SK-N-SH (cell line): ENCODE measurements around the gene TMEM176B. TPM values are rescaled to one million over a fixed set of nuclear protein-coding genes. Genes with fewer than 3 reads are reported as not detected.

ENCODE experiments used
- CTCF ChIA-PET: fragments of 300-600, 350-600 bp; formaldehyde crosslinking; extraction: SDS; loops from one replicate; lab custom pipeline; 2021; lab: Yijun Ruan, JAX
- POLR2A ChIA-PET: fragments of 350-600 bp; sonication (Branson Sonifier 250); formaldehyde crosslinking; extraction: SDS; loops from one replicate; lab custom pipeline; 2020; ENCODE audit warnings: antibody characterized with exemption, inconsistent platforms; lab: Yijun Ruan, JAX
- DNase-seq: peaks from one replicate; pipeline ENCODE4 v3.0.0; 2012
- H2AFZ ChIP-seq: fragments of 200-600 bp; sonication (generic); 2 replicates; pipeline ENCODE4 v1.8.1; 2016; ENCODE audit warnings: antibody characterized with exemption, mild to moderate bottlenecking, low read depth
- H3F3A ChIP-seq: fragments of 200-600 bp; sonication (generic); replicated peaks from 2 replicates; pipeline ENCODE3; 2016; ENCODE audit warnings: antibody characterized with exemption, mild to moderate bottlenecking; ENCODE audit not compliant: insufficient read depth
- H3K27ac ChIP-seq, 2 experiments: fragments of 200-500 bp in 1 of 2; fragments of 200-600 bp in 1 of 2; sonication (Bioruptor generic) in 1 of 2; sonication (generic), shearing (Covaris generic) in 1 of 2; 2 replicates each; pipeline versions ENCODE4 v1.5.1 to v1.6.1; 2014 to 2016; ENCODE audit warnings: low read depth in 2 of 2, inconsistent platforms in 1 of 2, low read length in 1 of 2, mild to moderate bottlenecking in 1 of 2, mixed read lengths in 1 of 2
- H3K27me3 ChIP-seq: fragments of 200-600 bp; sonication (generic), shearing (Covaris generic); 2 replicates; pipeline ENCODE4 v1.6.1; 2016; ENCODE audit warnings: mixed run types; ENCODE audit not compliant: insufficient read depth
- H3K36me3 ChIP-seq, 2 experiments: fragments of 200-500 bp in 1 of 2; fragments of 200-600 bp in 1 of 2; sonication (Bioruptor generic) in 1 of 2; sonication (generic) in 1 of 2; replicated peaks in 1 of 2; 2 replicates each; pipeline versions ENCODE3 to v1.5.1; 2014 to 2016; ENCODE audit warnings: low read length in 1 of 2, mild to moderate bottlenecking in 1 of 2; ENCODE audit not compliant: insufficient read depth in 2 of 2, control insufficient read depth in 1 of 2
- H3K4me1 ChIP-seq, 2 experiments: fragments of 200-500 bp in 1 of 2; fragments of 200-600 bp in 1 of 2; sonication (Bioruptor generic) in 1 of 2; sonication (generic), shearing (Covaris generic) in 1 of 2; 2 replicates each; pipeline versions ENCODE4 v1.5.1 to v1.6.1; 2014 to 2016; ENCODE audit warnings: low read depth in 1 of 2, low read length in 1 of 2, mixed run types in 1 of 2; ENCODE audit not compliant: insufficient read depth in 2 of 2, control insufficient read depth in 1 of 2
- H3K4me2 ChIP-seq: fragments of 200-600 bp; sonication (generic), shearing (Covaris generic); 2 replicates; pipeline ENCODE4 v1.6.1; 2017; ENCODE audit warnings: mixed run types
- H3K4me3 ChIP-seq, 2 experiments: fragments of 200-500 bp in 1 of 2; fragments of 200-600 bp in 1 of 2; sonication (Bioruptor generic) in 1 of 2; sonication (generic), shearing (Covaris generic) in 1 of 2; 2 replicates each; pipeline versions ENCODE4 v1.5.1 to v1.8.1; 2014 to 2016; ENCODE audit warnings: low read depth in 2 of 2, inconsistent platforms in 1 of 2, low read length in 1 of 2, mild to moderate bottlenecking in 1 of 2, mixed read lengths in 1 of 2, moderate library complexity in 1 of 2
- H3K79me2 ChIP-seq: fragments of 200-600 bp; sonication (generic); 2 replicates; pipeline ENCODE4 v1.8.1; 2017; ENCODE audit warnings: mild to moderate bottlenecking; ENCODE audit not compliant: insufficient read depth
- H3K9ac ChIP-seq: fragments of 200-600 bp; sonication (generic); 2 replicates; pipeline ENCODE4 v1.6.1; 2017; ENCODE audit warnings: mixed run types
- H3K9me2 ChIP-seq: fragments of 200-600 bp; sonication (generic); 2 replicates; pipeline ENCODE4 v1.6.1; 2017; ENCODE audit warnings: mixed run types
- H3K9me3 ChIP-seq: fragments of 200-600 bp; sonication (generic); 2 replicates; pipeline ENCODE4 v1.6.1; 2017; ENCODE audit warnings: mixed run types, mild to moderate bottlenecking, moderate library complexity
- H4K20me1 ChIP-seq: fragments of 200-600 bp; sonication (generic); 2 replicates; pipeline ENCODE4 v1.6.1; 2017; ENCODE audit warnings: mild to moderate bottlenecking, mixed run types; ENCODE audit not compliant: insufficient read depth
- CHD2 ChIP-seq: fragments of 150-350 bp; IDR thresholded peaks from 2 replicates; pipeline ENCODE4 v1.6.1; 2018; ENCODE audit warnings: low read length; ENCODE audit not compliant: partially characterized antibody
- EZH2phosphoT487 ChIP-seq: fragments of 200-600 bp; sonication (generic); IDR thresholded peaks from 2 replicates; pipeline ENCODE4 v1.6.1; 2017; ENCODE audit warnings: low read depth, mixed run types, mild to moderate bottlenecking, antibody characterized with exemption, moderate library complexity, borderline replicate concordance
- FOSL2 ChIP-seq: IDR thresholded peaks from 2 replicates; pipeline ENCODE4 v1.4.0; 2012; ENCODE audit warnings: low read depth, mild to moderate bottlenecking, moderate library complexity, borderline replicate concordance
- MEF2A ChIP-seq: IDR thresholded peaks from 2 replicates; pipeline ENCODE4 v1.4.0; 2012; ENCODE audit warnings: low read depth, borderline replicate concordance
- NRF1 ChIP-seq: IDR thresholded peaks from 2 replicates; pipeline ENCODE4 v1.6.1; 2012; ENCODE audit warnings: low read depth, mild to moderate bottlenecking, low read length
- PBX3 ChIP-seq: IDR thresholded peaks from 2 replicates; pipeline ENCODE4; 2012
- POLR2AphosphoS5 ChIP-seq: IDR thresholded peaks from 2 replicates; pipeline ENCODE4 v1.6.1; 2012; ENCODE audit warnings: low read depth, low read length
- RAD21 ChIP-seq: IDR thresholded peaks from 2 replicates; pipeline ENCODE4 v1.6.1; 2012; ENCODE audit warnings: mild to moderate bottlenecking, low read length
- RCOR1 ChIP-seq: fragments of 150-350 bp; IDR thresholded peaks from 2 replicates; pipeline ENCODE4 v1.6.1; 2017; ENCODE audit warnings: antibody characterized with exemption, low read length
- RXRA ChIP-seq: IDR thresholded peaks from 2 replicates; pipeline ENCODE4 v1.4.0; 2012; ENCODE audit warnings: low read depth, mild to moderate bottlenecking, borderline replicate concordance
- SIN3A ChIP-seq: IDR thresholded peaks from 2 replicates; pipeline ENCODE4 v1.6.1; 2012; ENCODE audit warnings: low read depth, mild to moderate bottlenecking, low read length, moderate library complexity, borderline replicate concordance
- SMC3 ChIP-seq: IDR thresholded peaks from 2 replicates; pipeline ENCODE4 v1.6.1; 2012; ENCODE audit warnings: low read depth, low read length, improper control_type of control experiment
- TAF1 ChIP-seq: IDR thresholded peaks from 2 replicates; pipeline ENCODE4 v1.6.1; 2012; ENCODE audit warnings: low read depth, mild to moderate bottlenecking, low read length, moderate library complexity, borderline replicate concordance
- TEAD4 ChIP-seq: IDR thresholded peaks from 2 replicates; pipeline ENCODE4 v1.4.0; 2012; ENCODE audit warnings: mild to moderate bottlenecking, borderline replicate concordance; ENCODE audit not compliant: insufficient read depth
- WGBS: methylation state at CpG from one replicate; pipeline ENCODE4 v1.1.6; 2017; ENCODE audit warnings: low lambda C conversion rate; 5-methylcytosine and 5-hydroxymethylcytosine counted together
- polyA plus RNA-seq, 3 experiments: library from polyadenylated mRNA; depleted of rRNA; stranded (reverse); fragments of >200 nt; gene quantifications; 2 replicates each; pipeline ENCODE4 v1.2.3, GENCODE V29; 2012
- TF ChIP-seq, protein P1 (sequence below): IDR thresholded peaks from 2 replicates; pipeline ENCODE4 v1.4.0; 2012; ENCODE audit warnings: low read depth, borderline replicate concordance
- TF ChIP-seq, protein P2 (sequence below): IDR thresholded peaks from 2 replicates; pipeline ENCODE4 v1.4.0; 2012; ENCODE audit warnings: low read depth, borderline replicate concordance

The TMEM176B gene
- polyA plus RNA-seq, 1 of the 3 experiments (the other 2 are of a cell fraction), result not detected

- Histone ChIP-seq H2AFZ (no peak within 1 kb of the TSS), H3K4me2 (no peak within 1 kb of the TSS), H3K9me2 (no peaks in the 10 kb centered on the region), H4K20me1 (no peaks in the 10 kb centered on the region), H3K9me3 (no peaks in the 10 kb centered on the region), H3F3A (no peaks in the 10 kb centered on the region), H3K27ac (no peak within 1 kb of the TSS)
- POLR2A ChIA-PET, result no interaction called here
- CTCF ChIA-PET, result interaction anchor here (0.7 to 2.5 kb wide), 2 partner anchors 22 to 98 kb away, joined by 3 to 10 read pairs; no protein-coding TSS in a partner anchor
- TF ChIP-seq TEAD4, result no peak
- no peak for TF ChIP-seq SIN3A
- TF ChIP-seq MEF2A, result no peak
- no peak for TF ChIP-seq PBX3
- no peak for TF ChIP-seq EZH2phosphoT487
- no peak for TF ChIP-seq NRF1
- TF ChIP-seq SMC3, result no peak
- TF ChIP-seq TAF1, result no peak
- no peak for TF ChIP-seq RXRA
- TF ChIP-seq POLR2AphosphoS5, result no peak
- TF ChIP-seq RAD21, result no peak
- TF ChIP-seq RCOR1, result no peak
- TF ChIP-seq CHD2, result no peak
- TF ChIP-seq FOSL2, result no peak
- TF ChIP-seq, protein P1, sequence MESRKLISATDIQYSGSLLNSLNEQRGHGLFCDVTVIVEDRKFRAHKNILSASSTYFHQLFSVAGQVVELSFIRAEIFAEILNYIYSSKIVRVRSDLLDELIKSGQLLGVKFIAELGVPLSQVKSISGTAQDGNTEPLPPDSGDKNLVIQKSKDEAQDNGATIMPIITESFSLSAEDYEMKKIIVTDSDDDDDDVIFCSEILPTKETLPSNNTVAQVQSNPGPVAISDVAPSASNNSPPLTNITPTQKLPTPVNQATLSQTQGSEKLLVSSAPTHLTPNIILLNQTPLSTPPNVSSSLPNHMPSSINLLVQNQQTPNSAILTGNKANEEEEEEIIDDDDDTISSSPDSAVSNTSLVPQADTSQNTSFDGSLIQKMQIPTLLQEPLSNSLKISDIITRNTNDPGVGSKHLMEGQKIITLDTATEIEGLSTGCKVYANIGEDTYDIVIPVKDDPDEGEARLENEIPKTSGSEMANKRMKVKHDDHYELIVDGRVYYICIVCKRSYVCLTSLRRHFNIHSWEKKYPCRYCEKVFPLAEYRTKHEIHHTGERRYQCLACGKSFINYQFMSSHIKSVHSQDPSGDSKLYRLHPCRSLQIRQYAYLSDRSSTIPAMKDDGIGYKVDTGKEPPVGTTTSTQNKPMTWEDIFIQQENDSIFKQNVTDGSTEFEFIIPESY, result no peak
- TF ChIP-seq, protein P2, sequence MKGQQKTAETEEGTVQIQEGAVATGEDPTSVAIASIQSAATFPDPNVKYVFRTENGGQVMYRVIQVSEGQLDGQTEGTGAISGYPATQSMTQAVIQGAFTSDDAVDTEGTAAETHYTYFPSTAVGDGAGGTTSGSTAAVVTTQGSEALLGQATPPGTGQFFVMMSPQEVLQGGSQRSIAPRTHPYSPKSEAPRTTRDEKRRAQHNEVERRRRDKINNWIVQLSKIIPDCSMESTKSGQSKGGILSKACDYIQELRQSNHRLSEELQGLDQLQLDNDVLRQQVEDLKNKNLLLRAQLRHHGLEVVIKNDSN, result no peak
- TF ChIP-seq, all 33 proteins: peak for 0
- no peaks in the 10 kb centered on the region for H3K27me3 ChIP-seq
- 80% methylated on average over 54 of the region's 54 CpGs for WGBS
- no peaks in the 10 kb centered on the region for H3K36me3 ChIP-seq
- no peak for DNase-seq
- H3K4me1 ChIP-seq, result peaks cover 0 to 7% of the 10 kb centered on the region in 2 experiments; a peak in 2 of 4 replicates
- no peaks in the 10 kb centered on the region for H3K79me2 ChIP-seq
- H3K9ac ChIP-seq, result no peak within 1 kb of the TSS
- H3K4me3 ChIP-seq, result no peak within 1 kb of the TSS
Measured at GRCh38 chr7:150800581-150801241, 547 bp upstream of the TMEM176B start, which contains the start of gene TMEM176A. Gene TMEM176A (plus strand): TSS chr7:150800769. CDS start chr7:150801551, 782 bp downstream.
